HFFc6 (cell line): ENCODE data around the gene CALML3. TPM values are rescaled to one million over a fixed set of nuclear protein-coding genes. Genes with fewer than 3 reads are reported as not detected.

Experiments
- DNase-seq: peaks from one replicate; pipeline ENCODE4 v3.0.0-alpha.2; 2018
- H3K27ac Mint-ChIP-seq: 2 replicates; pipeline ENCODE4 v1.8.0; 2020; ENCODE audit warnings: mild to moderate bottlenecking, mixed read lengths
- H3K27me3 Mint-ChIP-seq: 2 replicates; pipeline ENCODE4 v1.8.0; 2021; ENCODE audit warnings: mild to moderate bottlenecking, moderate library complexity, mixed read lengths; ENCODE audit not compliant: insufficient read depth
- H3K36me3 Mint-ChIP-seq: 2 replicates; pipeline ENCODE4 v1.8.0; 2021; ENCODE audit warnings: low read depth, mixed read lengths
- H3K4me1 Mint-ChIP-seq: 2 replicates; pipeline ENCODE4 v1.8.0; 2020; ENCODE audit warnings: low read depth, mixed read lengths
- H3K4me3 Mint-ChIP-seq: 2 replicates; pipeline ENCODE4 v1.8.0; 2020; ENCODE audit warnings: mild to moderate bottlenecking, moderate library complexity, mixed read lengths
- H3K9me3 Mint-ChIP-seq: 2 replicates; pipeline ENCODE4 v1.8.0; 2020; ENCODE audit warnings: mild to moderate bottlenecking, mixed read lengths
- total RNA-seq, 6 experiments: library from RNA; stranded (reverse); fragmentation: NEBNext Ultra II Directional; extraction: Animal tissue kit (Norgen Biotek cat#: 25700); gene quantifications; 2 replicates in 1 of 6; 3 replicates in 5 of 6; pipeline ENCODE4 v1.2.3, GENCODE V29; 2021
- TF ChIP-seq, protein P1 (sequence below): fragments of 200-600 bp; sonication (generic); IDR thresholded peaks from 2 replicates; pipeline ENCODE4 v1.5.0; 2021; ENCODE audit warnings: antibody characterized with exemption, mild to moderate bottlenecking

Gene CALML3
- total RNA-seq, 6 experiments from 2014 or later, result not detected

DNA sequence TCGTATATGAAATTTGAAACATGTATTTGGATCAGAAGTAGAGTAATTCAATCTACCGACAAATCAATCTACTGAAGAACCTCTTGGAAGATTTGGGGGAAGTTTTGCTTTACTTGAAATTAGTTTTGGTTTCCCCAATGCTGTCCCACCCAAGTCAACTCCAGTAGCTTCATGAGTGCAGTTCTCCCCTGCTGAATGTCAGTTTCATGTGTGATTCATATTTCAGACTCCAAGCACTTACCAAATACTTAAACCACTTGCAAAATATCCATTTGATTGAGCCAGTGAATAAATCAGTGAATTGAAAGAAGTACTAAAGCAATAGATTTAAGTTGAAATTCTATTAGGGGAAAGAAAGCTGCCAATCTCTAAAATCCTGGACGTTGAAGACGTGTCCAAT, 34.7 kb upstream of the CALML3 start:
- Mint-ChIP-seq H3K27me3 (peaks cover 6% of the 10 kb centered on the region), H3K9me3 (peaks cover 14% of the 10 kb centered on the region), H3K4me3 (no peak overlapping the region), H3K36me3 (peaks cover 10% of the 10 kb centered on the region; the same call in 1 of the 2 replicates), H3K27ac (no peak overlapping the region), H3K4me1 (no peaks in the 10 kb centered on the region)
- TF ChIP-seq, protein P1, sequence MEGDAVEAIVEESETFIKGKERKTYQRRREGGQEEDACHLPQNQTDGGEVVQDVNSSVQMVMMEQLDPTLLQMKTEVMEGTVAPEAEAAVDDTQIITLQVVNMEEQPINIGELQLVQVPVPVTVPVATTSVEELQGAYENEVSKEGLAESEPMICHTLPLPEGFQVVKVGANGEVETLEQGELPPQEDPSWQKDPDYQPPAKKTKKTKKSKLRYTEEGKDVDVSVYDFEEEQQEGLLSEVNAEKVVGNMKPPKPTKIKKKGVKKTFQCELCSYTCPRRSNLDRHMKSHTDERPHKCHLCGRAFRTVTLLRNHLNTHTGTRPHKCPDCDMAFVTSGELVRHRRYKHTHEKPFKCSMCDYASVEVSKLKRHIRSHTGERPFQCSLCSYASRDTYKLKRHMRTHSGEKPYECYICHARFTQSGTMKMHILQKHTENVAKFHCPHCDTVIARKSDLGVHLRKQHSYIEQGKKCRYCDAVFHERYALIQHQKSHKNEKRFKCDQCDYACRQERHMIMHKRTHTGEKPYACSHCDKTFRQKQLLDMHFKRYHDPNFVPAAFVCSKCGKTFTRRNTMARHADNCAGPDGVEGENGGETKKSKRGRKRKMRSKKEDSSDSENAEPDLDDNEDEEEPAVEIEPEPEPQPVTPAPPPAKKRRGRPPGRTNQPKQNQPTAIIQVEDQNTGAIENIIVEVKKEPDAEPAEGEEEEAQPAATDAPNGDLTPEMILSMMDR, result no peak
- DNase-seq, result no peak

DNA sequence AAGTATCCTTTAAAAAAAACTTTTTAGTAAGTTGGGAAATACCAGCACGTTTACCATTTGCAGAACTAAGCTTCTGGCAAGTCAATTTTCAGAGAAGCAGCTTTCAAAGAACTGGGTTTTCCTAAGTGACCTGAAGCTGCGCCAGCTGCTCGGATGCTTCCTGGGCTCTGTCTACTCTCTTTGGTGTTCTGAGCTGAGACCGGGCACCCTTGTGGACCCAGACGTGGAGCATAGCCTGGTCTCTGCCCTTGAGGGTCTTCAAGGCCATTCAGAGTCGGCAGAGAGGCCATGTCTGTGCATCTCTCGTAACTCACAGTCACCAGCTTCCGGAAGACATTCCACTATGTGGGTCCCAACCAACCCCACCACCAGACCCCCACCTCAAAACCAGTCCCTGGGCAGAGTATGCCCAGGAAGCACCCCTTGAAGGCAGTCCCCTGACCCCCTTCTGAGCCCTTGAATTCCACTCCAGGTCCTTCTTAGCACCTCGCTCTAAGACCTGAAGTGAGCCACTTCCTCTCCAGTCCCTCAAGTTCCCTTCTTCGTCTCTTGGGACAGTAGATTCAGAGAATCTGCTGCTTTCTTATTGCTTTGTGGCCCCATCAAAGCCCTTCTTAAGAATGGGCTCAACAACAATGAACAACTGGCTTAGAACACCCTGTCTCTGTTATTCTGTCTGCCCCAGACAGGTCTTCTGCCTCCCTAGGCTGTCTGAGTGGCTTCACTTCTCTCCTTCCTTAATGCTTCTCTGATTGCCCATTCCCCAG, 33.9 kb upstream of the CALML3 start:
- Mint-ChIP-seq H3K4me1 (no peaks in the 10 kb centered on the region), H3K27me3 (peaks cover 6% of the 10 kb centered on the region), H3K4me3 (no peak overlapping the region), H3K9me3 (peaks cover 14% of the 10 kb centered on the region), H3K36me3 (peaks cover 10% of the 10 kb centered on the region; the same call in 1 of the 2 replicates), H3K27ac (no peak overlapping the region)
- DNase-seq, result no peak
- TF ChIP-seq, protein P1, result no peak

DNA sequence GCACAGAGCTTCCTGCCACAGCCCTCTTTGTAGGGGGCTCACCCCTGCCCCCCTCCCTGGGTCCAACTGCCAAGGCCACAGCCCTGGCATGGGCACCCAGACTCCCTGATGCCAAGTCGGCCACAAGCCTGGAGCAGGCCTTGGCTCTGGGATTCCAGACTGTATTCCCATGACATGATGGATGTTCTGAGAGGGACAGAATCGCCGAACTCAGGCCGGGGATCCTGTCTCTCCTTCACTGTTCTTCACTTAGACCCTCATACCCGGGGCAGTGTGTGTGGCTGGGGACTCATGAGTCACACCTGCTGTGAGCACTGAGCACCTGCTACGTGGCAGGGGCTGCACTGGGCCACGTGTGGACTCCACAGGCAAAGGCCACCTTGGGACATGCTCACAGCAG, 33.3 kb upstream of the CALML3 start:
- Mint-ChIP-seq H3K36me3 (peaks cover 10% of the 10 kb centered on the region; the same call in 1 of the 2 replicates), H3K9me3 (peaks cover 14% of the 10 kb centered on the region), H3K4me3 (no peak overlapping the region), H3K4me1 (no peaks in the 10 kb centered on the region), H3K27ac (no peak overlapping the region), H3K27me3 (peaks cover 6% of the 10 kb centered on the region)
- DNase-seq, result no peak
- TF ChIP-seq, protein P1, result no peak

DNA sequence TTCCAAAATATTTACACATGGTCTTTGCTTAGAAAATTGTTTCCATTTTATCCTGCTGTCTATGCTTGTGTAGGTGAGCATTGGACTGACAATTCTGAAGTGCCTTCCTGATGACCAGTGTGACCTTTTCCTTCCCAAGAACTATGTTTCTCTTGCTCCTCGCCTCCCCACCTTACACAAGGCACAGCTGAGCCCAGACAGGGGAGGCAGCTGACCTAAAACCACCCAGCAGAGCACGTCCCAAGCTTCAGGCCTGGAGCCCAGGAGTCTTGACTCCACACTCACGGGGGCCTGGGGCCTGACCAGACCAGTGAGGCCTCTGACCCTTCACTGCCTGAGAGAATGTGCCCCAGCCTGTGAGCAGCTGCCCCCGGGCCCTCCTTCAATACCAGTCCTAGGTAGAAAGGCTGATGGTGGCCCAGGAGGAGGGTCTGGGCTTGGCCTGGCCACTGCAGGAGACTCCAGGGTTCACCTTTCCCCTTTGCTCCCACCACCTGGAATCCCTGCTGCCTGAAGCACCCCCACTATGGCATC, 32.4 kb upstream of the CALML3 start:
- H3K27me3 Mint-ChIP-seq, result peaks cover 3% of the 10 kb centered on the region
- TF ChIP-seq, protein P1, result no peak
- peaks cover 14% of the 10 kb centered on the region for H3K9me3 Mint-ChIP-seq
- no peak overlapping the region for H3K27ac Mint-ChIP-seq
- H3K4me1 Mint-ChIP-seq, result no peaks in the 10 kb centered on the region
- H3K36me3 Mint-ChIP-seq, result peaks cover 10% of the 10 kb centered on the region; the same call in 1 of the 2 replicates
- DNase-seq, result no peak
- no peak overlapping the region for H3K4me3 Mint-ChIP-seq

DNA sequence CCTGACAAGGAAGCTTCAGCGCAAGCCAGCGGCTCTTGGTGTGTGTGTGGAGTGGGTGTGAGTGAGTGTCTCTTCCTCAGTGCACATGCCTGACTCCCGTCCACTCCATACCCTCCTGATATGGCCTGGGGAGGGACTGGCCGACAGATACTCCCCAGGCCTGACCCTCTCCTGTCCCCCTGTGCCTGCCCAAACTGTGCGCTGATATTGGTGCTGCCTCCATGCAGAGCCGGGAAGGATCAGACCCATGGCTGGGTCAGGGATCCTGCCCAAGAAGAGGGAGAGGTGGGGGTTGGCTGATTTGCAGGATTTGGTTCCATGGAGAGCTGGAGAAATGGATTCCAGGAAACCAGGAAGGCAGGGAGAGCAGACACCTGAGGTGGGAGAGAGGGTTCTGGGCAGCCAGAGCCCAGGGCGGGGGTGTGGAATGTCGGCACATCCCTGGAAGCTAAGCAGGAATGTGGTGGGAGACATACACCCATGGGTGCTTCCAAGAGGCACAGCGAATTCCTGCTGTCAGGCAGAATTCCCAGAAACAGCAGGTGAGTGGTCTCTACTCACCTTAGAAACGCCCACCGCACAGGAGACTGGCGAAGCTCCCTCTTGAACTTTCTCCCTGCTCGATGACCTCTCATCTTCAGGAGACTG, 31.7 kb upstream of the CALML3 start:
- no peak for DNase-seq
- Mint-ChIP-seq H3K36me3 (peaks cover 10% of the 10 kb centered on the region; the same call in 1 of the 2 replicates), H3K9me3 (peaks cover 14% of the 10 kb centered on the region), H3K27me3 (peaks cover 1% of the 10 kb centered on the region; the same call in 1 of the 2 replicates), H3K27ac (no peak overlapping the region), H3K4me1 (no peaks in the 10 kb centered on the region), H3K4me3 (no peak overlapping the region)
- TF ChIP-seq, protein P1, result no peak
